Heart left ventricle (tissue), 16 donors: Measurements from ENCODE around the gene PRPF39. TPM values are rescaled to one million over a fixed set of nuclear protein-coding genes. Genes with fewer than 3 reads are reported as not detected.
A peak's percentile ranks its signal among the peaks of the same experiment; 100 is the strongest.

Experiments used
- ATAC-seq, 4 donors: fragments of 200-7000 bp; cut with Tn5 transposase; one replicate each; pipeline ENCODE4 v1.9.1; 2020 to 2022; ENCODE audit warnings: moderate library complexity in 4 of 4, mild to moderate bottlenecking in 3 of 4, moderate number of reproducible peaks in 1 of 4
- DNase-seq, 5 donors: peaks; one replicate each; pipeline ENCODE4 v3.0.0-alpha.2; 2020
- H3K27ac ChIP-seq, 12 donors: fragments of 200-600 bp; sonication (generic) in 4 of 12; one replicate each; pipeline versions ENCODE4 v1.5.0 to v1.8.0; 2016 to 2022; ENCODE audit warnings: mild to moderate bottlenecking in 2 of 12
- H3K27me3 ChIP-seq, 9 donors: fragments of 200-600 bp; sonication (generic) in 2 of 9; one replicate each; pipeline versions ENCODE4 v1.5.1 to v1.8.0; 2016 to 2022; ENCODE audit warnings: mild to moderate bottlenecking in 3 of 9
- H3K36me3 ChIP-seq, 9 donors: fragments of 200-600 bp; sonication (generic) in 2 of 9; one replicate each; pipeline versions ENCODE4 v1.5.0 to v1.8.0; 2018 to 2022; ENCODE audit warnings: mild to moderate bottlenecking in 2 of 9
- H3K4me1 ChIP-seq, 12 donors: fragments of 200-600 bp; sonication (generic) in 4 of 12; one replicate each; pipeline versions ENCODE4 v1.5.0 to v1.8.0; 2016 to 2022; ENCODE audit warnings: mild to moderate bottlenecking in 3 of 12
- H3K4me3 ChIP-seq, 12 donors: fragments of 200-600 bp; sonication (generic) in 4 of 12; one replicate each; pipeline versions ENCODE4 v1.5.0 to v1.8.0; 2017 to 2022; ENCODE audit warnings: mild to moderate bottlenecking in 9 of 12, moderate library complexity in 4 of 12
- H3K9me3 ChIP-seq, 12 donors: fragments of 200-600 bp; sonication (generic) in 4 of 12; one replicate each; pipeline versions ENCODE4 v1.5.0 to v1.8.0; 2016 to 2022; ENCODE audit warnings: mild to moderate bottlenecking in 1 of 12
- CTCF ChIP-seq, 12 donors: fragments of 200-600 bp; sonication (generic) in 4 of 12; IDR thresholded peaks; one replicate each; pipeline versions ENCODE4 v1.5.0 to v1.8.0; 2018 to 2022; ENCODE audit warnings: antibody characterized with exemption in 12 of 12, mild to moderate bottlenecking in 5 of 12
- POLR2A ChIP-seq, 2 donors: fragments of 450-650 bp; IDR thresholded peaks; one replicate each; pipeline ENCODE4 v1.6.1; 2017; ENCODE audit warnings: antibody characterized with exemption in 2 of 2, mild to moderate bottlenecking in 2 of 2, moderate library complexity in 2 of 2
- WGBS, 4 donors: extraction: QIAGEN DNeasy Blood & Tissue Kit in 2 of 4; methylation state at CpG; one replicate each; pipeline versions ENCODE4 v1.1.5 to v1.1.7; 2013 to 2018; 5-methylcytosine and 5-hydroxymethylcytosine counted together
- intact Hi-C, 10 donors: fragments of 100-400 bp; cut with DNase I; formaldehyde crosslinking; loops; one replicate each; pipeline versions ENCODE4 v1.11.1 to v1.14.2; 2022
- polyA plus RNA-seq, 2 donors: library from polyadenylated mRNA; stranded (reverse); fragments of 200-250 nt; gene quantifications; one replicate each; pipeline ENCODE4 v1.2.3, GENCODE V29; 2013
- total RNA-seq, 9 donors: library from RNA; depleted of rRNA in 2 of 9; stranded (reverse); fragments of >200 nt in 2 of 9; fragmentation: NEBNext Ultra II Directional in 3 of 9; extraction: Animal tissue kit (Norgen Biotek cat#: 25700) in 3 of 9; gene quantifications; one replicate each; pipeline versions ENCODE4 v1.1.0 to v1.2.4, GENCODE V29; 2016 to 2023
- donor health status: ischemic (EF 13 %, LVEDD 7.1; RV severe dilation, severe dysfunction).
- donor health status: healthy with polysubstance abuse.
- donor health status: DM: no; HTN: yes; CAD: no.
- donor health status: DM: no; HTN: no; CAD: no.
- donor health status: ischemic (EF 25% LVEDD 6.9; RV normal size, moderate dysfunction).
- donor health status: ischemic (EF 25% LVEDD 5.7; RV mildly dilated, moderate dysfunction).
- donor health status: healthy.
- donor health status: DM: yes; HTN: yes; CAD: no.
- donor health status: ischemic (EF 35%, LVEDD 5.7; RV mildly dilated, moderate dysfunction).
- donor health status: nonischemic (EF 11% LVEDD 7.7; RV severe dilation, severe dysfunction).
- donor health status: DM: yes; HTN: yes; CAD: no.
- donor health status: PGD.
- donor health status: ischemic (EF 29% LVEDD 5.4; RV normal size, mild dysfunction).
- donor health status: nonischemic (EF 23%, LVEDD 6.1; RV moderate dilation, normal function).

The PRPF39 gene
- total and polyA plus RNA-seq, 11 donors, result 5.9 to 17.0 (median 13.1) TPM

GRCh38 chr14:45084946-45085346 lies 1.0 kb downstream of the PRPF39 start:
- intact Hi-C loops, result loop anchor here in 7 of 10 donors (1.0 to 10.0 kb wide), 8 partner anchors 20 to 188 kb away; partner anchors contain the start of genes FKBP3 (in 6 of the 7), KLHL28 (in 3 of the 7), FANCM (in 2 of the 7) and TOGARAM1 (in 2 of the 7)
- TF ChIP-seq POLR2A (IDR thresholded peaks at IDR 0.05), result no peak
- no peak for TF ChIP-seq CTCF (IDR thresholded peaks at IDR 0.05)
- Histone ChIP-seq H3K4me1 (peaks cover 0 to 58% (median 32%) of the 10 kb centered on the region in 12 donors), H3K4me3 (peak overlapping the region in 11 of 12 donors; percentile 59 to 85 (median 77)), H3K36me3 (peaks cover 0 to 4% (median 0%) of the 10 kb centered on the region in 9 donors), H3K9me3 (no peaks in the 10 kb centered on the region), H3K27ac (peak overlapping the region in 8 of 12 donors; percentile 56 to 91 (median 86)), H3K27me3 (no peaks in the 10 kb centered on the region)
- DNase-seq, result no peak
- ATAC-seq, result no peak
- WGBS, 4 donors, result 1 to 5% (median 3%) methylated on average over 4 of the region's 4 CpGs

GRCh38 chr14:45089813-45090212 lies 5.9 kb downstream of the PRPF39 start:
- Histone ChIP-seq H3K36me3 (peaks cover 0 to 4% (median 0%) of the 10 kb centered on the region in 9 donors), H3K9me3 (no peaks in the 10 kb centered on the region), H3K27me3 (no peaks in the 10 kb centered on the region), H3K27ac (no peak overlapping the region), H3K4me1 (peaks cover 0 to 57% (median 43%) of the 10 kb centered on the region in 12 donors), H3K4me3 (no peak overlapping the region)
- WGBS, 4 donors, result 46 to 55% (median 50%) methylated on average over 1 of the region's 1 CpG
- intact Hi-C loops, result loop anchor here in 5 of 10 donors (5.0 to 10.0 kb wide), 4 partner anchors 42 to 175 kb away; partner anchors contain the start of genes FKBP3 (in 4 of the 5), FANCM (in 2 of the 5), KLHL28 (in 1 of the 5) and TOGARAM1 (in 1 of the 5)
- TF ChIP-seq POLR2A (IDR thresholded peaks at IDR 0.05) (no peak), CTCF (IDR thresholded peaks at IDR 0.05) (no peak)
- DNase-seq (no peak), ATAC-seq (no peak)

GRCh38 chr14:45091710-45092109 lies 7.8 kb downstream of the PRPF39 start:
- Histone ChIP-seq H3K4me1 (peaks cover 0 to 39% (median 25%) of the 10 kb centered on the region in 12 donors), H3K9me3 (no peaks in the 10 kb centered on the region), H3K4me3 (no peak overlapping the region), H3K27me3 (no peaks in the 10 kb centered on the region), H3K27ac (no peak overlapping the region), H3K36me3 (peaks cover 0 to 22% (median 15%) of the 10 kb centered on the region in 9 donors)
- intact Hi-C loops, result no loop called here
- TF ChIP-seq CTCF (IDR thresholded peaks at IDR 0.05) (no peak), POLR2A (IDR thresholded peaks at IDR 0.05) (no peak)
- WGBS, 4 donors, result 76 to 87% (median 79%) methylated on average over 2 of the region's 2 CpGs
- ATAC-seq (no peak), DNase-seq (no peak)

GRCh38 chr14:45094275-45094674 lies 10.4 kb downstream of the PRPF39 start:
- WGBS, 4 donors, result 92 to 99% (median 96%) methylated on average over 2 of the region's 2 CpGs
- no peak for ATAC-seq
- no peak for TF ChIP-seq CTCF (IDR thresholded peaks at IDR 0.05)
- TF ChIP-seq POLR2A (IDR thresholded peaks at IDR 0.05), result no peak

More at GRCh38 chr14:45094275-45094674, 10.4 kb downstream of the PRPF39 start:
- Histone ChIP-seq H3K9me3 (no peaks in the 10 kb centered on the region), H3K36me3 (peaks cover 0 to 45% (median 38%) of the 10 kb centered on the region in 9 donors), H3K4me3 (no peak overlapping the region), H3K4me1 (peaks cover 0 to 22% (median 14%) of the 10 kb centered on the region in 12 donors), H3K27ac (no peak overlapping the region), H3K27me3 (no peaks in the 10 kb centered on the region)
- intact Hi-C loops, result no loop called here
- DNase-seq, result no peak
